Daoy (cell line): ENCODE results near the gene SHFL. TPM values are rescaled to one million over a fixed set of nuclear protein-coding genes. Genes with fewer than 3 reads are reported as not detected.

Experiments
- DNase-seq: peaks from one replicate; pipeline ENCODE4 v3.0.0-alpha.2; 2015; ENCODE audit warnings: low read depth
- total RNA-seq: library from RNA; depleted of rRNA; stranded (reverse); fragments of >200 nt; shearing (Covaris generic); gene quantifications from 2 replicates; pipeline ENCODE4 v1.2.3, GENCODE V29; 2014; rRNA removed

Gene SHFL
- total RNA-seq, 1 experiment from 2014 or later = 11.1 TPM

- no peak for DNase-seq
Measured at GRCh38 chr19:10133596-10133995, 47.5 kb downstream of the SHFL start.

- DNase-seq = no peak
Measured at GRCh38 chr19:10134040-10134439, 47.9 kb downstream of the SHFL start.

DNA sequence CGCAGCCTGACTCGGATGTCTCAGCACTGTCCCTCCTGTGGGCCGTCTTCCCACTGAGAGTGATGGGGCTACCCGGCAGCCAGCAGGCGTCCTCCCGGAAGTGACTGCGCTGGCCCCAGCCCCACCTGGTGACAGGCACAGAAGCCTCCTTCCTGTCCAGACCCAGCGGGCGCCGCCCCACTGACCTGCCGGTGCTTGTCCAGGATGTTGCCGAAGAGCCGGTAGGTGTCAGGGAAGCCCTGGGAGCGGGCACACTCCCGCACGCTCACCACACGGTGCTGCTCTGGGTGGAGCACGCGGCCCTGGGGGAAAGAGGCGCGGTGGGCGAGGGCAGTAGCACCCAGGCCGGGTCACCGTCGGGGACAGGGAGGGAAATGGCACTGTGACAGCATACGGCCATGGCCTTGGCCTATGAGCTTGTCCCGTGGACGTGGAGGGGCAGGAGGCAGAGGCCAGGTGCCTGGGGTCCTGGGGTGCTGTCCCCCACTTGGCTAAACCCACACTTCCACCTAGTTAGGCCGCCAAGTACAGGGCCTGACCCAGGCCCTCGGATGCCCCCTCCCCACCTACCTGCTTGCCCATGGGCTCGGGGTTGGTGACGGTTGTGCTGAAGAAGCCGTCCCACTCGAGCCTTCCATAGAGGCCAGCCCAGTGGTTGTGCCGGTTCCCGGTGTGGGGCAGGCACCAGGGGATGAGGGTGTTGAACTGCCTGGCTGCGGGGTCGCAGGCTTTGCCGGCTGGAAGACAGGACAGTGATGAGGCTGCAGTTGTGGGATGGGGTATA lies 49.6 kb downstream of the SHFL start:
- DNase-seq = no peak

- no peak for DNase-seq
Measured at GRCh38 chr19:10136936-10137335, 50.8 kb downstream of the SHFL start.

DNA sequence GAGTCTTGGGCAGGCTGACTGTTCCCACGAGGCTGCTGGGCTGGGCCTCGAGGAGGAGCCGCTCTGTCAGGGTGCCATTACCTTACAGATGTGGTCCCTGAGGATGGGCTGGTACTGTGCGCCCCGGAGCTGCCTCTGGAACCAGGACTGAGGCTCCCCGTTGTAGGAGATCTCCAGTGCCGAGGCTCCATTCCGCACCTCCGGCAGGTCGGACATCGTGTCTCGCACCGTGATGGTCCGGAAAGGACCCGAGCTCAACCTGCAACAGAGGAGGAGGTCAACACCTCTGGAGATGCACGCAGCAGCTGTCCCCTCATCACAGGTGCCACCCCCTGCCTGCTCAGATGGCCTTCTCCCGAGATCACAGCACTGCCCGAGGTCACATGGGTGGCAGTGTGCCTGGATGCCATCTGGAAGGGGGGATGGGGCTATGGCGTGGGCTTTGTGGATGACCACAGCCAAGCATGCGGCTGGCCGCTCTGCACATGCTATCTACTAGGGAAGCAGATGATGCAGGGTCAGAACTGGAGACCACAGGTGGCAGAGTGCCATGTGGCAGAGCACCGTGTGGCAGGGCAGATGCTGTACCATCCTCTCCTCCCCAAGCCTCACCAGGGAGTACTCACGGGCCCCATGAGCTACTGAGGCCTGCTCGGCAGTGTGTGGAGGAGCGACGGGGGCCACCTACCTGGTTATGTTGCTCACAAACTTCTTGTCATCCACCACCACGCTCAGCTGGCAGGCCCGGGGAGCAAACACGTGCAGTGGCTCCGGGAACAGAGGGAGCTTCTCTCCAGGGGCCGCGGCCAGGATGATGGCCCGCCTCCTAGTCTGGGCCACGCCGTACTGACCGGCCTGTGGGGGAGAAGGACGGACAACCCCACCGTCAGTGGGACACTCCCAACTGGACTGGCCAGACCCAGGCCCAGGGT lies 51.9 kb downstream of the SHFL start:
- DNase-seq = no peak

- no peak for DNase-seq
Measured at GRCh38 chr19:10138879-10139795, 53.0 kb downstream of the SHFL start.

DNA sequence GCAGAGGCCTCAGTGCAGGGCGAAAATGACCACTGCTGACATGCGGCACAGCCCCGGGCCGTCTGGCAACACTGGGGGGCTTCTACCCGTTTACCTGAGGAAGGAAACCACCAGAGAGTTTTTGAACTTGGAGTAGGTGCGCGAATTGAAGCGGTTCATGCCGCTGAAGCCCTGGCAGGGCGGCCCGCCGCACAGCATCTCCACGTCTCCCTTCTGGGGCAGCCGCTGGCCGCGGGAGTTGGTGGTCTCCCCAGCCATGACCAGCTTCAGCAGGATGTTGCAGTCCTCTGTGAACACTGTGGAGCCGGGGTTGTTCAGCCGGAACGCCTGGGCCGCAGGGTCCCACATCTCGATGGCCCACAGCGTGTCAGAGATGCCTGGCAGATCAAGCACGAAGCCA lies 53.8 kb downstream of the SHFL start:
- no peak for DNase-seq

DNA sequence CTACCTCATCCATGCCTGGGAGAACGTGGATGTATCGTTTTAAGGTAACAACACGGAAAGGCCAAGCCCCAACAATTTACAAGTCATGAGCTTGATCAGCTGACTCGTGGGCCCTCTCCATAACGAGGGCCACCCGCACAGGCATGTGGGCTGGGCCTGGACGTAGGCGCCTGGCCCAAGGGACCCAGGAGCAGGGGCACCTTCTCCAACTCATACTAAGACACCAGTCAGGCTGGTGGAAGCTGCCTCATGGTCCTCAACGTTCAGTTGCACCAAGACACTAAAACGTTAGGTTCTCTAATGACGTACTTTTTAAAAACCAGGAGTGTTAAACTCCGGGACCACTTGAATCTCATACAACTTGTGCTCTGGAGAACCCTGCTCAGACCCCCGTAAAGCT lies 55.4 kb downstream of the SHFL start:
- DNase-seq = no peak

DNA sequence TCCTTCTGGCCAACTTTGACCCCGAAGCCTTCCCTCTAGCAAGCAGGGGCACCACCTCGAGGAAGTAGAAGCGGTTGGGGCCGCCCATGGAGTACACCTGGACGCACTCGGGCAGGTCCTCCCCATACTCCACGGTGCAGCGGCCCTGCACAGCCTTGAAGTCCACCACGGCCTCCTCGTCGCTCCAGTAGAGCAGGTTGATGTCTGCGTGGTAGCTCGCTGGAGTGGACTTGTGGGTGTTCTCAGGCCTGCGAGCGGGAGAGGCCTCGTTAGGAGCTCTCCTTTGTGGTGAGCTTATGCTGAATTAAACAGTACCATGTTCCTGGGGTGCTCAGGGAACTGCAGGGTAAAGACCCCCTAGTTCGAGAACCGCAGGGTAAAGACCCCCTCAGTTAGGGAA lies 55.9 kb downstream of the SHFL start:
- no peak for DNase-seq

Other genes with a start within 250 kb of the SHFL start
- gene OLFM2, start 149.8 kb upstream of the SHFL start, total RNA-seq = 8.2 and 15.7 TPM in 2 replicates
- 2.8 and 4.1 TPM in 2 replicates for gene COL5A3, start 75.8 kb upstream of the SHFL start, total RNA-seq
- not detected in 2 replicates for gene RDH8, start 72.8 kb upstream of the SHFL start, total RNA-seq
- gene ANGPTL6, start 16.4 kb downstream of the SHFL start, total RNA-seq = 0.69 TPM in 1 of 2 replicates, not detected in the other
- 55.3 and 68.6 TPM in 2 replicates for gene PPAN, start 20.0 kb downstream of the SHFL start, total RNA-seq
- gene P2RY11, start 25.4 kb downstream of the SHFL start, total RNA-seq = 3.4 and 3.6 TPM in 2 replicates
- 376 and 400 TPM in 2 replicates for gene EIF3G, start 33.6 kb downstream of the SHFL start, total RNA-seq
- 126 and 140 TPM in 2 replicates for gene DNMT1, start 108.6 kb downstream of the SHFL start, total RNA-seq
- 3.5 and 3.7 TPM in 2 replicates for gene S1PR2, start 145.0 kb downstream of the SHFL start, total RNA-seq
- gene MRPL4, start 165.9 kb downstream of the SHFL start, total RNA-seq = 107 and 125 TPM in 2 replicates
- 85.8 and 86.7 TPM in 2 replicates for gene ICAM1, start 184.8 kb downstream of the SHFL start, total RNA-seq
- gene ICAM4, start 200.6 kb downstream of the SHFL start, total RNA-seq = 0.63 TPM in 1 of 2 replicates, not detected in the other
- gene ICAM5, start 203.6 kb downstream of the SHFL start, total RNA-seq = 0.54 and 2.2 TPM in 2 replicates
- gene ZGLP1, start 223.5 kb downstream of the SHFL start, total RNA-seq = 0.39 and 2.2 TPM in 2 replicates
- gene FDX2, start 229.7 kb downstream of the SHFL start, total RNA-seq = 45.0 and 65.6 TPM in 2 replicates
- 14.4 and 26.2 TPM in 2 replicates for gene RAVER1, start 247.2 kb downstream of the SHFL start, total RNA-seq